GM12872 (cell line): ENCODE measurements around the gene ZNF783.

Experiments
- CTCF ChIP-seq: IDR thresholded peaks from 3 replicates; pipeline ENCODE4 v1.5.1; 2011; ENCODE audit warnings: low read depth, mild to moderate bottlenecking, low read length, moderate library complexity; ENCODE audit not compliant: insufficient read depth

ZNF783 gene

DNA sequence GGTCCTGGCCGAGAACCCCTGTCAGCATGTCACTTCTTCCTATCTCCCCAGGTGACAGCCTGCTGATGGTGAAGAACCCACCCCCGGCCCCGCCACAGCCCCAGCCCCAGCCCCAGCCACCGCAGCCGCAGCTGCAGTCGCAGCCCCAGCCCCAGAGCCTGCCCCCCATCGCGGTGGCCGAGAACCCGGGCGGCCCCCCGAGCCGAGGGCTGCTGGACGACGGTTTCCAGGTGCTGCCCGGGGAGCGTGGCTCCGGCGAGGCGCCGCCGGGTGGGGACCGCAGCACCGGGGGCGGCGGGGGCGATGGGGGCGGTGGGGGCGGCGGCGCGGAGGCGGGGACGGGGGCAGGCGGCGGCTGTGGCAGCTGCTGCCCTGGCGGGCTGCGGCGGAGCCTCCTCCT, 38.2 kb upstream of the ZNF783 start:
- no peak for TF ChIP-seq CTCF

GRCh38 chr7:149224352-149224751, 37.6 kb upstream of the ZNF783 start:
- no peak for TF ChIP-seq CTCF

DNA sequence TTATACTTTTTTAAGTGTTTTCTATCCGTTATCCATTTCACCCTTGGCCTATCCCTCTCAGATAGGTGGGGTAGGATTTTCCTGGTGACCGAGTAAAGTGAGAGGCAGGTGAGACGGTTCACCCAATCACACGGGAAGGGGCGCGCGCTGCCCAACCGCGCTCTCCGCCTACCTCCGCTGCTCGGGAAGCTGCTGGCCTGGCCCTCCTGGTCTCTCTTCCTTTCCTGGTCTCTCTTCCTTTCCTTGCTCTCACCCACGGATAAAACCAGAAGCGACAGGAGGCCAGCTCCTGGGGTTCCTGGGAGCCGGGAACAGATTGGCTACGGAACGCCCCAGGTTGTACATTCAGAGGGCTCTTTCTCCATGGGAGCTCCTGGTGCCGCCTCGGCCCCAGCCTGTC, 36.9 kb upstream of the ZNF783 start:
- no peak for TF ChIP-seq CTCF

- no peak for TF ChIP-seq CTCF
Observed at GRCh38 chr7:149225656-149226055, 36.3 kb upstream of the ZNF783 start.

GRCh38 chr7:149226840-149227494, 35.0 kb upstream of the ZNF783 start:
- no peak for TF ChIP-seq CTCF

DNA sequence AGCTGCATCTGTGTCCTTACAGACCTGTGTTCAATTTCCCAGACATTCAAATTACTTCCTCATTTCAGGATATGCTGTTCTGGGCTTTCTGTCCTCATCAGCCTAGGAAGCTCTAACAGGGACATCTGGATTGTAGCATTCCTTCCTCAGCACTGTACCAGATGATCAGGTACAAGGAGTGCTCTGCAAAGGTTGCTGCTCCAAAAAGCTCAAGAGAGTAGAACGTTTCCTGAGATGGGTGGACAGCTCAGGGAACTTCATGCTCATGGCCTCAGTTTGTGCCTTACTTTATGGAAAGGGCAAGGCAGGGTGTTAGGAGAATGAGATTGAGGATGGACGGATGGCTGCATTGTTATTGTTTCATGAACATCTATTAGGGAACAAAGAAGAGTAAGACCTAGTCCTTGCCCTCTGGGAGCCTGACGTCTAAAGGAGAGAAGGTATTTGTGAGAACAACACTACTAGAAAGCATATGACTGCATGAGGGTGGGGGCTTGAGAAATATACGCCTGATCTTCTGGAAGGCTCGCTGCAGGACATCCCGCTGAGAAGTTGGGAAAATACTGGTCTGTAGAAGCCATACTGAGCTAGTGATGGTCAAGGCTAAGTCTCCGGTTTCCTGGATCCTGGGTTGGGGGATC, 33.0 kb upstream of the ZNF783 start:
- TF ChIP-seq CTCF, result no peak

DNA sequence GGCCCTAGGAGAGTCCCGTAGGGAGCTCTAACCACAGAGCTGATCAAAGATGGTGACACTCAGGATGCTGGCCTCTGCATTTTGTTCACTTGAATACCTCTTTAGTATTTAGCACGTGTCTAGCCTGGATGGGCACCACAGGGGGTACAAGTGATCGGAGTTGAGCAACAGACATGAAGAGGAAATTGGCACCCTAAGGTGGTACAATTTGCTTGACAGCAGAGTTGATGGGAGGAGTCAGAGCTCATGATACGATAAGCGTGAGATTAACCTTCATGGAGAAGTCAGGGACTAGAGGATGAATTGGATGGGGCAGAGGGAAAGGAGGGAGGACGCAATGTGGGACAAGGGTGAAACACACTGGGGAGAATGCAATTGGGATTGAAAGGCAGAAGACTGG, 32.5 kb upstream of the ZNF783 start:
- no peak for TF ChIP-seq CTCF
